ENCODE results near the gene PYGB.
"Not testable (repeated sequence)": the region's sequence is repeated elsewhere in the genome, so short reads cannot be mapped to it uniquely, and the experiment has no call there.

Gene PYGB

GRCh38 chr20:25258828-25259227 lies 10.9 kb downstream of the PYGB start:
- TF ChIP-seq, protein P1, sequence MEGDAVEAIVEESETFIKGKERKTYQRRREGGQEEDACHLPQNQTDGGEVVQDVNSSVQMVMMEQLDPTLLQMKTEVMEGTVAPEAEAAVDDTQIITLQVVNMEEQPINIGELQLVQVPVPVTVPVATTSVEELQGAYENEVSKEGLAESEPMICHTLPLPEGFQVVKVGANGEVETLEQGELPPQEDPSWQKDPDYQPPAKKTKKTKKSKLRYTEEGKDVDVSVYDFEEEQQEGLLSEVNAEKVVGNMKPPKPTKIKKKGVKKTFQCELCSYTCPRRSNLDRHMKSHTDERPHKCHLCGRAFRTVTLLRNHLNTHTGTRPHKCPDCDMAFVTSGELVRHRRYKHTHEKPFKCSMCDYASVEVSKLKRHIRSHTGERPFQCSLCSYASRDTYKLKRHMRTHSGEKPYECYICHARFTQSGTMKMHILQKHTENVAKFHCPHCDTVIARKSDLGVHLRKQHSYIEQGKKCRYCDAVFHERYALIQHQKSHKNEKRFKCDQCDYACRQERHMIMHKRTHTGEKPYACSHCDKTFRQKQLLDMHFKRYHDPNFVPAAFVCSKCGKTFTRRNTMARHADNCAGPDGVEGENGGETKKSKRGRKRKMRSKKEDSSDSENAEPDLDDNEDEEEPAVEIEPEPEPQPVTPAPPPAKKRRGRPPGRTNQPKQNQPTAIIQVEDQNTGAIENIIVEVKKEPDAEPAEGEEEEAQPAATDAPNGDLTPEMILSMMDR (IDR thresholded peaks at IDR 0.05; ENCODE audit: extremely low read depth, insufficient read depth, missing control alignments), result no peak
- in situ Hi-C loops (cut with MboI; ENCODE audit: low pct_unique_long_range_greater_than_20kb, low sequenced_read_pairs, unreplicated experiment), result no loop called here
- no peak for DNase-seq (ENCODE audit: low spot score)

DNA sequence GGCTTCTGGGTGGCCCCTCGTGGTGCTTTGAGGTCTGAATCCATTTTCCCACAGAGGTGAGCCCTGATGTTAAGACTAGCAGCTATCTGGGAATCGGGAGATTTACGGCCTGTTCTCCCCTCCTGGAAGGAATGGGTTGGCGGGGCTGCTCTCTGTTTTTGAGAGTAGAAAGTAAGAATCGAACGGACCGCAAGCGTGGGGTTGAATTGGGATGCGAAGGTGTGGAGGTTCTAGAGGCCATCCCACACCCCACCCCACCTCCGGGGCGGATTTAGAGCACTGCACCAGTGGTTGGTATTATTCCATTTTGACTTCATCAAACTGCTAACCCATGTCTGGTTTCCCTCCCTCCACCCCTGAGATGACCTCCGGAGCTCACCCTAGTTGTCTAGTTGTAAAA lies 11.5 kb downstream of the PYGB start:
- TF ChIP-seq, protein P1 (IDR thresholded peaks at IDR 0.05; ENCODE audit: extremely low read depth, insufficient read depth, missing control alignments), result no peak
- DNase-seq (ENCODE audit: low spot score), result no peak
- in situ Hi-C loops (cut with MboI; ENCODE audit: low pct_unique_long_range_greater_than_20kb, low sequenced_read_pairs, unreplicated experiment), result no loop called here

GRCh38 chr20:25259788-25260254 lies 11.9 kb downstream of the PYGB start:
- in situ Hi-C loops (cut with MboI; ENCODE audit: low pct_unique_long_range_greater_than_20kb, low sequenced_read_pairs, unreplicated experiment), result no loop called here
- TF ChIP-seq, protein P1 (IDR thresholded peaks at IDR 0.05; ENCODE audit: extremely low read depth, insufficient read depth, missing control alignments), result no peak
- no peak for DNase-seq (ENCODE audit: low spot score)

- in situ Hi-C loops (cut with MboI; ENCODE audit: low pct_unique_long_range_greater_than_20kb, low sequenced_read_pairs, unreplicated experiment); DNase-seq (ENCODE audit: low spot score): not testable (repeated sequence)
Measured at GRCh38 chr20:25260770-25261437, 13.0 kb downstream of the PYGB start.

- in situ Hi-C loops (cut with MboI; ENCODE audit: low pct_unique_long_range_greater_than_20kb, low sequenced_read_pairs, unreplicated experiment), result no loop called here
- no peak for DNase-seq (ENCODE audit: low spot score)
- TF ChIP-seq, protein P1 (IDR thresholded peaks at IDR 0.05; ENCODE audit: extremely low read depth, insufficient read depth, missing control alignments), result no peak
Measured at GRCh38 chr20:25269057-25269832, 21.4 kb downstream of the PYGB start.

DNA sequence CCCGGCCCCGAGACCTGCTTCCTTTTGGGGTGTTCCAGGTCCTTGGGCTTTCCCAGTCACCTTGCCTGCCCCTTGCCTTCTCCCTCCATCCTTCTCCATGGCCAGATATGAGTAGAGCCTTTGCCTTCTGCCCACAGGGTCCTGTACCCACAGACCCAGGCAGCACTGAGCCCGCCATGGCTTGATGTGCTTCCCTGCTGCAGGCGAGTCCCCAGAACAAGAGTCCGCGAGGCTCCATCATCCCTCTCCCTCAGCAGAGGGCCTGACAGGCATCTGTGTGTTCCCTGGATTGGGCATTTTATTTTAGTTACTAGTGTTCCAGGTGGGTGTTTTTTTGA lies 21.9 kb downstream of the PYGB start:
- TF ChIP-seq, protein P1 (IDR thresholded peaks at IDR 0.05; ENCODE audit: extremely low read depth, insufficient read depth, missing control alignments), result no peak
- no peak for DNase-seq (ENCODE audit: low spot score)
- in situ Hi-C loops (cut with MboI; ENCODE audit: low pct_unique_long_range_greater_than_20kb, low sequenced_read_pairs, unreplicated experiment), result no loop called here

- in situ Hi-C loops (cut with MboI; ENCODE audit: low pct_unique_long_range_greater_than_20kb, low sequenced_read_pairs, unreplicated experiment), result no loop called here
- TF ChIP-seq, protein P1 (IDR thresholded peaks at IDR 0.05; ENCODE audit: extremely low read depth, insufficient read depth, missing control alignments), result no peak
- no peak for DNase-seq (ENCODE audit: low spot score)
Measured at GRCh38 chr20:25270829-25271251, 23.0 kb downstream of the PYGB start.
